GM19035 (cell line): ENCODE data around the gene F13A1.

Experiments used
- ATAC-seq: cut with Tn5 transposase; IDR thresholded peaks from one replicate; pipeline ENCODE4 v1.9.1; 2021; ENCODE audit not compliant: unreplicated experiment

Gene F13A1

GRCh38 chr6:6195080-6195479 lies 125.4 kb downstream of the F13A1 start:
- ATAC-seq, result no peak

GRCh38 chr6:6193221-6193745 lies 127.2 kb downstream of the F13A1 start:
- no peak for ATAC-seq

GRCh38 chr6:6191909-6192308 lies 128.6 kb downstream of the F13A1 start:
- ATAC-seq, result no peak

- ATAC-seq, result no peak
Measured at GRCh38 chr6:6191476-6191875, 129.0 kb downstream of the F13A1 start.

GRCh38 chr6:6180684-6181083 lies 139.8 kb downstream of the F13A1 start:
- no peak for ATAC-seq

- no peak for ATAC-seq
Measured at GRCh38 chr6:6179858-6180623, 140.4 kb downstream of the F13A1 start.

GRCh38 chr6:6178795-6179194 lies 141.7 kb downstream of the F13A1 start:
- ATAC-seq, result no peak

GRCh38 chr6:6177754-6178153 lies 142.7 kb downstream of the F13A1 start:
- no peak for ATAC-seq

- no peak for ATAC-seq
Measured at GRCh38 chr6:6176586-6177228, 143.8 kb downstream of the F13A1 start.

- ATAC-seq, result no peak
Measured at GRCh38 chr6:6176127-6176526, 144.3 kb downstream of the F13A1 start.

- no peak for ATAC-seq
Measured at GRCh38 chr6:6169141-6169540, 151.3 kb downstream of the F13A1 start.

- no peak for ATAC-seq
Measured at GRCh38 chr6:6166064-6166463, 154.4 kb downstream of the F13A1 start.

GRCh38 chr6:6164367-6164766 lies 156.1 kb downstream of the F13A1 start:
- no peak for ATAC-seq

GRCh38 chr6:6154335-6154734 lies 166.1 kb downstream of the F13A1 start:
- no peak for ATAC-seq

- no peak for ATAC-seq
Measured at GRCh38 chr6:6152060-6152459, 168.4 kb downstream of the F13A1 start.

GRCh38 chr6:6148192-6148815 lies 172.2 kb downstream of the F13A1 start:
- ATAC-seq, result no peak

GRCh38 chr6:6131492-6132109 lies 188.9 kb downstream of the F13A1 start:
- no peak for ATAC-seq

- ATAC-seq, result no peak
Measured at GRCh38 chr6:6125495-6125894, 195.0 kb downstream of the F13A1 start.

- ATAC-seq, result no peak
Measured at GRCh38 chr6:6123803-6124202, 196.7 kb downstream of the F13A1 start.

GRCh38 chr6:6121943-6122342 lies 198.5 kb downstream of the F13A1 start:
- ATAC-seq, result no peak

- ATAC-seq, result no peak
Measured at GRCh38 chr6:6105472-6106036, 214.9 kb downstream of the F13A1 start.
